GM18858 (cell line): Measurements from ENCODE around the gene SCFD2.

Source experiments
- ATAC-seq: cut with Tn5 transposase; IDR thresholded peaks from one replicate; pipeline ENCODE4 v1.9.1; 2021; ENCODE audit not compliant: unreplicated experiment

The SCFD2 gene

GRCh38 chr4:52939739-52940138 lies 426.1 kb downstream of the SCFD2 start:
- ATAC-seq: no peak

- no peak for ATAC-seq
Measured at GRCh38 chr4:52939325-52939724, 426.5 kb downstream of the SCFD2 start.

GRCh38 chr4:52937829-52938228 lies 428.0 kb downstream of the SCFD2 start:
- no peak for ATAC-seq

DNA sequence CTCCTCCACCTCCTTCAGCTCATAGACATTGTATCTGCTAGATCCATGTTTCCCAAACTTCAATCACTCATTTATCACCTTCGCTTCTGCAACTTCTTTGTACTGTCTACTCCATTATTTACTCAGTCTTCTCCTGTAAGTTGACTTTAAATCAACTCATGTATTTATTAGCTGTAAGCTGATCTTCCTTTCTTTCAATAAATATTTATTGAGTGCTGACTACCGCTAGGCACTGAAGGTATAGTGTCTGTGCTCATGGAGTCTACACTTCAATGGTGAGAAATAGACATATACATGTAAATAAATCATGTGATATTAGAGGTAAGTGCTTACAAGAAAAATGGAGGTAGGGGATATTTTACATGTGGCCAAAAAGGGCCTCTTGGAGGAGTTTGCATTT lies 429.1 kb downstream of the SCFD2 start:
- ATAC-seq: no peak

GRCh38 chr4:52935317-52935716 lies 430.5 kb downstream of the SCFD2 start:
- no peak for ATAC-seq

DNA sequence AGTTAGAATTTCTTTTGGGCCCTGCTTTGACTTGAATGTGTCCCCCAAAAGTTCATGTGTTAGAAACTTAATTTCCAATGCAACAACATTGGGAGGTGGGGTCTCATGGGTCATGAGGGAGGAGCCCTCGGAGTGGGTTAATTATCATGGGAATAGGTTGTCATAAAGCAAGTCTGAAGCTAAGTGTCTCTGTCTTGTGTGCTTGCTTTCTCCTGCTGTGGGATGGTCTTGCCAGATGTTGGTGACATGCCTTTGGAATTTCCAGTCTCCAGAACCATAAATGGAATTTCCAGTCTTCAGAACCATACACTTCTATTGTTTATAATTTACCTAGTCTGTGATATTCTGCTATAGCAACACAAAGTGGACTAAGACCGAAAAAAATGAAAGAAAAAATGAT lies 432.1 kb downstream of the SCFD2 start:
- ATAC-seq: no peak

- no peak for ATAC-seq
Measured at GRCh38 chr4:52932591-52933470, 433.0 kb downstream of the SCFD2 start.

- no peak for ATAC-seq
Measured at GRCh38 chr4:52931243-52931642, 434.6 kb downstream of the SCFD2 start.

- no peak for ATAC-seq
Measured at GRCh38 chr4:52926196-52926974, 439.5 kb downstream of the SCFD2 start.

DNA sequence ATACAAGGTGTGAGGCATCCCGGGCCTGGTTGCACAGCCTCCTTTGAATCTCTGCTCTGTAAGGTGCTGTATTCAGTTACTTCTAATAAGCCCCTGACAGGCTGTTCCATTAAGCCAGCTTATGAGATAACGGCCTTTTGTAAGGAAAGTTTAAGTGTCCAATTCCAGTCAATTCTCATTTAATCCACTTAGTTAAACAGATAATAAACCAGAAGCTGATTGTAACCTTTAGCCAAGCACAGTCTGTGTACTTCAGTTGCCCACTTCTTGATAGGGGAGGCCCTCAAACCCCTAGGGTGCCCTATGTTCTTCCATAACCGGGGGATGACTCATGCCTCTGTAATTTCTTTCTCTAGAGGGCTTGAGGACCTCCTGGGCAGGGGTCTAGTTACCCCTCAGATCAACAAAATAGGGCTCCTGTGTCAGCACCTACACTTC lies 440.3 kb downstream of the SCFD2 start:
- ATAC-seq: no peak

GRCh38 chr4:52919461-52919860 lies 446.4 kb downstream of the SCFD2 start:
- ATAC-seq: no peak

- no peak for ATAC-seq
Measured at GRCh38 chr4:52917817-52918216, 448.0 kb downstream of the SCFD2 start.

- ATAC-seq: no peak
Measured at GRCh38 chr4:52915730-52916300, 450.0 kb downstream of the SCFD2 start.

DNA sequence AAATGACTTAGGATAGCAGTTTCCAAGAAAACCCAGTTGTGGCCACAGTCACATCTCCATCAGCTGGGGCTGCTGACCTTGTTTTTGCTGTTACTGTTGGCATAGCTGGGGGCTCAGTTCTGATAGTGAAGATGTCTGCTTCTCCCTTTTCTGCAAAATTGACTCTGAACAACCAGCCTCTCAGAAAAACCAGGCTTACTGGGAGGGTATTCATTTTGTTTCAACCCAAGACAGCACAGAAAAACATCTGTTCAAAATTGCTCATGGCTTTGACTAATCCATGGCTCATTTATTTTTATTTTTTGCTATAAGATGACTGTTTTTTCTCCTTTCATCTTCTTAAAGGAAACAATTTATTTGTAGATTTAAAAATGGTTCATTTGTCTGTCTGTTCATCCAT lies 450.7 kb downstream of the SCFD2 start:
- ATAC-seq: no peak

DNA sequence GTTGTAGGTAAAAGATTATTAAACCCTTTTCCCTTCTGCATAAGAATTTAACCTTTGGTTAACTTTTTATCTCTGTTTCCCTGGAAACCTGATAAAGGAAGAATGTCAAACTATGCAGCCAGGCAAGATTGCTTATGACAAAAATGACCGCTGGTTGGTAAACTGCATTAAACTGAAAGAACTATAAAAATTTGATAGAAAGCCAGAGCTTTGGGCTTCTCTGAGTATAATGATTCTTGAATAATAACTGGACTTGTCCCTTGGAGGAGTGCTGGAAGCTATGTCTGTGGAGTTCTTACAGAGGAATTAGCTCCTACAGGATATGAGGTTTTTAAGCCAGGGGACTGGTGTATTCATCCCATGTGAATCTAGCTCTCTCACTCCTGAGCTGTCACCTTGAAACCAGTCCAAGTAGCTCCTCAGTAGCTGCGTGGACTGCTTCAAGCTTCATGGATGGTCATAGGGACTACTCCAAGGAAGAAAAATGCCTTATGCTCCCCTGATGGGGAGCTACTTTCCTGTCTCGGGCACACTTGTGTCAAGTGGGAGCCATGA lies 451.7 kb downstream of the SCFD2 start:
- ATAC-seq: no peak

- ATAC-seq: no peak
Measured at GRCh38 chr4:52912608-52913007, 453.3 kb downstream of the SCFD2 start.

GRCh38 chr4:52911684-52912294 lies 454.1 kb downstream of the SCFD2 start:
- peak; percentile 82 for ATAC-seq

GRCh38 chr4:52910115-52910514 lies 455.7 kb downstream of the SCFD2 start:
- ATAC-seq: no peak

DNA sequence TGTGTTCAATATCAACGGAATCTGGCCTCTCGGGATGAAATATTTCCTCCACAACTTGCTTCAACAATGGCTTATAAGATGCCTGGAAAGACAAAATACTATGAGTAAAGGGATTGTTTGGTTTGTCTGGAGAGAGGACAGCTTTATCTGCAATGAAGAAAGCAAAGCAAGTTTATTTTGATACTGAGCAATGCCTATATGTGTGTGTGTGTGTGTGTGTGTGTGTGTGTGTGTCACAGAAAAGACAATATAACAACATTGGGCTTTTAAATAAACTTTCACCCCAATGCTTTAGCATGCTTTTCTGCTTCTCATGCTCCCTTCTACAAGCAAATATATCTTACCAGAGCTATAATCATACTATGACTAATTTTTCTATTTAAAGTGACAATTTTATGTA lies 458.4 kb downstream of the SCFD2 start:
- ATAC-seq: no peak

- no peak for ATAC-seq
Measured at GRCh38 chr4:52904421-52904820, 461.4 kb downstream of the SCFD2 start.

- ATAC-seq: no peak
Measured at GRCh38 chr4:52903273-52903672, 462.6 kb downstream of the SCFD2 start.
